Endothelial cell of umbilical vein (primary cell): ENCODE measurements around the gene ANKDD1A. TPM values are rescaled to one million over a fixed set of nuclear protein-coding genes. Genes with fewer than 3 reads are reported as not detected.

Experiments used
- BruUV-seq: library from RNA; stranded (reverse); fragments of 400-500 nt; replicated peaks from 2 replicates; lab custom pipeline; 2021; lab: Mats Ljungman, UMichigan
- CTCF ChIA-PET: fragments of 300-600, 350-600 bp; sonication (Branson Sonifier 250); formaldehyde crosslinking; loops from one replicate; lab custom pipeline; 2021; ENCODE audit warnings: antibody characterized with exemption, inconsistent platforms; lab: Charles Lee
- POLR2A ChIA-PET: fragments of 300-600, 350-600 bp; sonication (Branson Sonifier 250); formaldehyde crosslinking; loops from one replicate; lab custom pipeline; 2021; ENCODE audit warnings: antibody characterized with exemption, inconsistent platforms; lab: Charles Lee
- DNase-seq: peaks from one replicate; pipeline ENCODE4 v3.0.0-alpha.2; 2011; ENCODE audit warnings: low read depth, low spot score
- FAIRE-seq: peaks from 2 replicates; lab custom pipeline; 2011; peaks lifted over from hg19 to GRCh38; lab: Jason Lieb, UNC
- H2AFZ ChIP-seq: 2 replicates; pipeline ENCODE4 v1.6.0; 2012; ENCODE audit warnings: low read depth, low read length, control low read depth, inconsistent platforms
- H3K27ac ChIP-seq: 2 replicates; pipeline ENCODE4 v1.5.1; 2011; ENCODE audit warnings: low read depth, mild to moderate bottlenecking, control low read depth, low read length, moderate library complexity; ENCODE audit not compliant: insufficient read depth
- H3K27me3 ChIP-seq, 2 experiments: 2 replicates each; pipeline versions ENCODE4 v1.6.0 to v1.6.1; 2011; ENCODE audit warnings: low read length in 2 of 2, mixed read lengths in 1 of 2; ENCODE audit not compliant: control insufficient read depth in 2 of 2, insufficient read depth in 2 of 2
- H3K36me3 ChIP-seq, 2 experiments: 2 replicates in 1 of 2; 3 replicates in 1 of 2; pipeline ENCODE4 v1.5.1; 2011; ENCODE audit warnings: low read length in 2 of 2, mild to moderate bottlenecking in 1 of 2, moderate library complexity in 1 of 2; ENCODE audit not compliant: control insufficient read depth in 2 of 2, insufficient read depth in 2 of 2; ENCODE audit errors: extremely low read depth in 1 of 2
- H3K4me1 ChIP-seq: 3 replicates; pipeline ENCODE4 v1.5.1; 2011; ENCODE audit warnings: mild to moderate bottlenecking, low read length; ENCODE audit not compliant: control insufficient read depth, insufficient read depth; ENCODE audit errors: extremely low read depth
- H3K4me2 ChIP-seq: 2 replicates; pipeline ENCODE4 v1.6.1; 2011; ENCODE audit warnings: low read length, control low read depth, mixed read lengths; ENCODE audit not compliant: insufficient read depth
- H3K4me3 ChIP-seq, 3 experiments: fragments of 200-600 bp in 1 of 3; sonication (generic), shearing (Covaris generic) in 1 of 3; replicated peaks in 1 of 3; 2 replicates each; pipeline ENCODE4 v1.5.1; 2011 to 2016; ENCODE audit warnings: control low read depth in 3 of 3, low read length in 3 of 3, mild to moderate bottlenecking in 2 of 3, inconsistent platforms in 1 of 3, low read depth in 1 of 3, moderate library complexity in 1 of 3; ENCODE audit not compliant: insufficient read depth in 1 of 3
- H3K79me2 ChIP-seq: 2 replicates; pipeline ENCODE4 v1.6.0; 2012; ENCODE audit warnings: low read length, inconsistent platforms; ENCODE audit not compliant: control insufficient read depth, insufficient read depth
- H3K9ac ChIP-seq: replicated peaks from 2 replicates; pipeline ENCODE3; 2011; ENCODE audit warnings: low read length, control low read depth; ENCODE audit not compliant: insufficient read depth; ENCODE audit errors: extremely low read depth
- H3K9me1 ChIP-seq: replicated peaks from 3 replicates; pipeline ENCODE4 v1.6.0; 2011; ENCODE audit warnings: mild to moderate bottlenecking, low read length; ENCODE audit not compliant: control insufficient read depth, insufficient read depth; ENCODE audit errors: extremely low read depth
- H3K9me3 ChIP-seq: replicated peaks from 2 replicates; pipeline ENCODE4 v1.5.1; 2012; ENCODE audit warnings: low read length, inconsistent platforms; ENCODE audit not compliant: control insufficient read depth, insufficient read depth
- H4K20me1 ChIP-seq: replicated peaks from 2 replicates; pipeline ENCODE3; 2011; ENCODE audit warnings: mild to moderate bottlenecking, low read length; ENCODE audit not compliant: control insufficient read depth, insufficient read depth; ENCODE audit errors: extremely low read depth
- CTCF ChIP-seq, 2 donors: IDR thresholded peaks; 1 replicate in 1 of 2; 2 replicates in 1 of 2; pipeline ENCODE4 v1.5.1; 2011; ENCODE audit warnings: low read length in 2 of 2, mild to moderate bottlenecking in 2 of 2, moderate library complexity in 2 of 2, control low read depth in 1 of 2, inconsistent platforms in 1 of 2, low read depth in 1 of 2; ENCODE audit not compliant: insufficient read depth in 1 of 2; ENCODE audit errors: extremely low read depth in 1 of 2
- EZH2 ChIP-seq: IDR thresholded peaks from 2 replicates; pipeline ENCODE4 v1.6.1; 2012; ENCODE audit warnings: borderline replicate concordance, low read depth, mild to moderate bottlenecking, moderate library complexity, low read length, inconsistent platforms; ENCODE audit not compliant: severe bottlenecking
- FOS ChIP-seq: IDR thresholded peaks from 2 replicates; pipeline ENCODE4 v1.6.1; 2011; ENCODE audit warnings: mild to moderate bottlenecking, low read length, moderate library complexity, borderline replicate concordance; ENCODE audit not compliant: insufficient read depth
- GATA2 ChIP-seq: IDR thresholded peaks from 2 replicates; pipeline ENCODE4 v1.7.0; 2011; ENCODE audit warnings: low read depth, mild to moderate bottlenecking, moderate library complexity, mixed read lengths, low read length; ENCODE audit not compliant: insufficient read length, insufficient read depth
- JUN ChIP-seq: IDR thresholded peaks from 2 replicates; pipeline ENCODE4 v1.6.1; 2011; ENCODE audit warnings: borderline replicate concordance, low read depth; ENCODE audit not compliant: insufficient read length, insufficient read depth
- MAX ChIP-seq: IDR thresholded peaks from 2 replicates; pipeline ENCODE4 v1.6.1; 2011; ENCODE audit not compliant: insufficient read depth, insufficient read length
- MYC ChIP-seq: IDR thresholded peaks from one replicate; pipeline ENCODE4 v1.6.1; 2011; ENCODE audit warnings: mild to moderate bottlenecking, low read depth, low read length
- POLR2A ChIP-seq: IDR thresholded peaks from 2 replicates; pipeline ENCODE4 v1.6.1; 2012; ENCODE audit warnings: low read depth, mild to moderate bottlenecking, control low read depth, low read length
- POLR2AphosphoS5 ChIP-seq: IDR thresholded peaks from 2 replicates; pipeline ENCODE4 v1.6.1; 2012; ENCODE audit warnings: low read depth, mild to moderate bottlenecking, control low read depth, low read length, moderate library complexity; ENCODE audit not compliant: insufficient read depth
- dilution Hi-C: fragments of 300-500 bp; cut with MboI; formaldehyde crosslinking; loops from one replicate; pipeline ENCODE4 v1.15.0; 2019; ENCODE audit warnings: low sequenced_read_pairs; ENCODE audit not compliant: extremely low pct_ligation_motif_present
- intact Hi-C: fragments of 100-400 bp; cut with micrococcal nuclease; formaldehyde crosslinking; loops from one replicate; pipeline ENCODE4 v1.10.0; 2022
- polyA plus RNA-seq, 4 experiments: library from polyadenylated mRNA; depleted of rRNA in 3 of 4; stranded (reverse) in 3 of 4; unstranded in 1 of 4; fragments of >200 nt; gene quantifications; 2 replicates each; pipeline versions ENCODE4 v1.2.1 to v1.2.3, GENCODE V29; 2011 to 2012; ENCODE audit warnings: missing spikeins in 1 of 4
- total RNA-seq: library from RNA; stranded (reverse); gene quantifications from 2 replicates; pipeline ENCODE4 v1.2.3, GENCODE V29; 2021

Gene ANKDD1A
- total and polyA plus RNA-seq, 2 donors (not counting 3 experiments of a cell fraction or from before 2014, with no cell fraction given), result 2.0 to 2.4 TPM

- POLR2A ChIA-PET, result no interaction called here
- Histone ChIP-seq H3K9ac (no peak overlapping the region), H3K4me3 (no peak overlapping the region), H4K20me1 (no peaks in the 10 kb centered on the region), H3K27me3 (no peaks in the 10 kb centered on the region), H3K27ac (no peak overlapping the region), H3K36me3 (no peaks in the 10 kb centered on the region), H2AFZ (no peak overlapping the region), H3K4me2 (no peak overlapping the region), H3K9me3 (no peaks in the 10 kb centered on the region), H3K4me1 (peaks cover 6% of the 10 kb centered on the region), H3K9me1 (no peaks in the 10 kb centered on the region), H3K79me2 (no peaks in the 10 kb centered on the region)
- no peak for TF ChIP-seq CTCF (IDR thresholded peaks at IDR 0.05; ENCODE audit: extremely low read depth in 1 of 2, insufficient read depth in 1 of 2, low read depth in 1 of 2, low read length in 2 of 2)
- TF ChIP-seq POLR2AphosphoS5, result no peak
- TF ChIP-seq GATA2, result no peak
- TF ChIP-seq EZH2, result no peak
- no peak for TF ChIP-seq MYC
- no peak for TF ChIP-seq POLR2A
- TF ChIP-seq JUN, result no peak
- no peak for TF ChIP-seq MAX
- TF ChIP-seq FOS, result no peak
- dilution Hi-C loops (no loop called here), intact Hi-C loops (no loop called here)
- CTCF ChIA-PET, result no interaction called here
- BruUV-seq, result no TSS peak
- peak; percentile 46 for FAIRE-seq
- DNase-seq, result peak; percentile 23
Observed at GRCh38 chr15:64938192-64938591, 26.5 kb downstream of the ANKDD1A start.
